Body of pancreas (tissue), 4 donors: ENCODE measurements around the gene APPBP2. TPM values are rescaled to one million over a fixed set of nuclear protein-coding genes. Genes with fewer than 3 reads are reported as not detected.

ENCODE experiments used
- ATAC-seq: fragments of 150-250 bp; one replicate; pipeline ENCODE4 v1.9.1; 2016
- DNase-seq, 4 donors: peaks; one replicate each; pipeline ENCODE4 v3.0.0-alpha.2; 2019
- H3K27ac ChIP-seq, 4 donors: fragments of 200-600 bp; sonication (generic); 1 replicate in 3 of 4; 2 replicates in 1 of 4; pipeline versions ENCODE4 v1.5.1 to v1.6.1; 2016 to 2019; ENCODE audit warnings: mild to moderate bottlenecking in 1 of 4, mixed read lengths in 1 of 4, moderate library complexity in 1 of 4
- H3K27me3 ChIP-seq, 2 donors: fragments of 200-600 bp; sonication (generic); one replicate each; pipeline ENCODE4 v1.6.0; 2016; ENCODE audit warnings: mild to moderate bottlenecking in 1 of 2
- H3K36me3 ChIP-seq, 2 donors: fragments of 200-600 bp; sonication (generic); replicated peaks in 1 of 2; 2 replicates each; pipeline ENCODE4 v1.5.1; 2016; ENCODE audit warnings: low read depth in 2 of 2; ENCODE audit not compliant: insufficient read depth in 1 of 2
- H3K4me1 ChIP-seq: fragments of 200-600 bp; sonication (generic); one replicate; pipeline ENCODE4 v1.6.0; 2016
- H3K4me3 ChIP-seq, 2 donors: fragments of 200-600 bp; sonication (generic); 1 replicate in 1 of 2; 2 replicates in 1 of 2; pipeline ENCODE4 v1.5.1; 2016 to 2019
- H3K9me3 ChIP-seq, 3 donors: fragments of 200-600 bp; sonication (generic); 1 replicate in 2 of 3; 2 replicates in 1 of 3; pipeline ENCODE4 v1.5.1; 2016
- POLR2A ChIP-seq, 3 donors: fragments of 450-650 bp; IDR thresholded peaks; one replicate each; pipeline ENCODE4 v1.6.1; 2016; ENCODE audit warnings: antibody characterized with exemption in 3 of 3, mild to moderate bottlenecking in 2 of 3
- WGBS, 2 donors: methylation state at CpG; one replicate each; pipeline ENCODE4 v1.1.5; 2017; 5-methylcytosine and 5-hydroxymethylcytosine counted together
- intact Hi-C: fragments of 100-400 bp; cut with DNase I; formaldehyde crosslinking; loops from one replicate; pipeline ENCODE4 v1.15.1; 2023
- total RNA-seq, 2 donors: library from RNA; depleted of rRNA; stranded (reverse); fragments of >200 nt; gene quantifications; one replicate each; pipeline ENCODE4 v1.1.0, GENCODE V29; 2016
- TF ChIP-seq, protein P1 (sequence below), 7 experiments: fragments of 450-650 bp in 4 of 7; fragments of 200-600 bp in 3 of 7; sonication (generic) in 3 of 7; IDR thresholded peaks; one replicate each; pipeline ENCODE4 v1.5.1; 2016 to 2019; ENCODE audit warnings: antibody characterized with exemption in 7 of 7

Gene APPBP2
- total RNA-seq, 2 donors from 2014 or later: 10.9 to 15.3 TPM

DNA sequence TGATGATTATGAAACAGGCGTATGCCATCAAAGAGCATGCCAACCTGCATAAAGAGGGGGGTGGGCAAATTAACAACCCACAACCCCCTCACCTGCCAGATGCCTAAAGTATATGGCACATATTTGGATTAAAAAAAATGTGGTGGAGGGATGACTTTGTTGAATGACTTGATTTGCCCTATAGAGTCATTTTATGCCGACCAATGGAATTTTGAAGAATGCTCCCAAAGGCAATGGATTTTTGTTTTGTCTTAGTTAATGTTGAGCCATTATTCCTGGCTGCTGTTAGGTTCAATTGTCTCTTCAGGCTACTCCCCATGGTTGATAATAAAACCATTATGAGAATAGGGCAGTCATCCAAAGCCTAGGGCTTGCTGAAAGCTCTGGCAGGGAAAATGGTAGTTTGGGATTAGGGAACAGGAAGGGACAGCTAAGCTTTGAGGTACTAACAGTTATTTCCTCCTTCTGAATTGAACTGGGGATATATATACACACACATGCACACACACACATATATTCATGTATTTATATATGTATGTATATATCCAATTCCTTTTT lies 109.6 kb downstream of the APPBP2 start:
- WGBS, 2 donors: 73 to 83% methylated on average over 2 of the region's 2 CpGs
- Histone ChIP-seq H3K27me3 (no peaks in the 10 kb centered on the region), H3K27ac (no peak overlapping the region), H3K4me3 (no peak overlapping the region), H3K9me3 (no peaks in the 10 kb centered on the region), H3K36me3 (no peaks in the 10 kb centered on the region), H3K4me1 (peaks cover 7% of the 10 kb centered on the region)
- ATAC-seq (no peak), DNase-seq (no peak)
- intact Hi-C loops: no loop called here
- TF ChIP-seq, protein P1, sequence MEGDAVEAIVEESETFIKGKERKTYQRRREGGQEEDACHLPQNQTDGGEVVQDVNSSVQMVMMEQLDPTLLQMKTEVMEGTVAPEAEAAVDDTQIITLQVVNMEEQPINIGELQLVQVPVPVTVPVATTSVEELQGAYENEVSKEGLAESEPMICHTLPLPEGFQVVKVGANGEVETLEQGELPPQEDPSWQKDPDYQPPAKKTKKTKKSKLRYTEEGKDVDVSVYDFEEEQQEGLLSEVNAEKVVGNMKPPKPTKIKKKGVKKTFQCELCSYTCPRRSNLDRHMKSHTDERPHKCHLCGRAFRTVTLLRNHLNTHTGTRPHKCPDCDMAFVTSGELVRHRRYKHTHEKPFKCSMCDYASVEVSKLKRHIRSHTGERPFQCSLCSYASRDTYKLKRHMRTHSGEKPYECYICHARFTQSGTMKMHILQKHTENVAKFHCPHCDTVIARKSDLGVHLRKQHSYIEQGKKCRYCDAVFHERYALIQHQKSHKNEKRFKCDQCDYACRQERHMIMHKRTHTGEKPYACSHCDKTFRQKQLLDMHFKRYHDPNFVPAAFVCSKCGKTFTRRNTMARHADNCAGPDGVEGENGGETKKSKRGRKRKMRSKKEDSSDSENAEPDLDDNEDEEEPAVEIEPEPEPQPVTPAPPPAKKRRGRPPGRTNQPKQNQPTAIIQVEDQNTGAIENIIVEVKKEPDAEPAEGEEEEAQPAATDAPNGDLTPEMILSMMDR (IDR thresholded peaks at IDR 0.05): no peak
- TF ChIP-seq POLR2A (IDR thresholded peaks at IDR 0.05): no peak

DNA sequence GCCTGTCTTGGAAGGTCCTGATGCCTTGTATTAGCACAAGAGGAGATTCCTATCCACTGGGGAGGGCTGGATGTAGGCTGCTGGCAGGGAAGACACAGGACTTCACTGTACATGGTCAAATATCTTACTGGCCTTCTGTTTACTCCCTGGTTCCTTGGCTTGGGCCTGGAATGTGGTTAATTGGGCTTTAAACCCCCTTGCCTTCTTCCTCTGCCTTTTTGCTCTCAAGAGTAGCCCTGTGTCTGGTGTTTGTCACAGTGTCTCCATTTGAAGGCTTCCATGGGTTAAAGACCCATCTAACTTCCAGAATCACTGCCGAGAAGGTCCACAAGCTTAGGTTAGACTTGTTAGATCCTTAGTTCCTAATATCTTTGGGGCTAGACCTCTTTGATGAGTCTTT lies 110.9 kb downstream of the APPBP2 start:
- no peaks in the 10 kb centered on the region for H3K4me1 ChIP-seq
- ATAC-seq: no peak
- no peaks in the 10 kb centered on the region for H3K27me3 ChIP-seq
- no peak overlapping the region for H3K4me3 ChIP-seq
- 91 to 94% methylated on average over 1 of the region's 1 CpG for WGBS, 2 donors
- H3K27ac ChIP-seq: no peak overlapping the region
- TF ChIP-seq POLR2A (IDR thresholded peaks at IDR 0.05): no peak
- TF ChIP-seq, protein P1 (IDR thresholded peaks at IDR 0.05): no peak
- H3K9me3 ChIP-seq: no peaks in the 10 kb centered on the region
- no peaks in the 10 kb centered on the region for H3K36me3 ChIP-seq
- intact Hi-C loops: no loop called here
- no peak for DNase-seq

DNA sequence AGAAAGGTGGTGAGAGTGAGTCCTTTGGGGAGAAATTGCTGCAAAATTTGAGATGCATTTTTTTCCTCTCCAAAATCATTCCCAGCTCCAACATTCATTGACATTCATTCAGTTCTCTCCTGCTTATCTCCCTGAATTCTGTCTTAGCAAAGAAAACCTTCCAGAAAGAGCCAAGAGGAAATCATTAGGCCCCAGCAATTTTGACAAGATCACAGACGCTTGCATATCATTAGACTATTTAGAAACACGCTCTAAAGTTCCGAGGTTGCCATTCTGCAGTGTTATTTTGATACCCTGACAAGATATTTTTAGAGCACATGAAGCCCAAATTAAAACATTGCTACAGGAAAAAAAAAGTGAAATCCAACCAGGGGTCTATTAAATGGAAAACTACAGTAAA lies 113.3 kb downstream of the APPBP2 start:
- ATAC-seq (no peak), DNase-seq (no peak)
- H3K27me3 ChIP-seq: no peaks in the 10 kb centered on the region
- WGBS, 2 donors: 79 to 80% methylated on average over 3 of the region's 3 CpGs
- intact Hi-C loops: no loop called here
- H3K9me3 ChIP-seq: no peaks in the 10 kb centered on the region
- no peak overlapping the region for H3K4me3 ChIP-seq
- H3K27ac ChIP-seq: no peak overlapping the region
- TF ChIP-seq, protein P1 (IDR thresholded peaks at IDR 0.05): no peak
- no peak for TF ChIP-seq POLR2A (IDR thresholded peaks at IDR 0.05)
- H3K36me3 ChIP-seq: no peaks in the 10 kb centered on the region
- H3K4me1 ChIP-seq: no peaks in the 10 kb centered on the region

DNA sequence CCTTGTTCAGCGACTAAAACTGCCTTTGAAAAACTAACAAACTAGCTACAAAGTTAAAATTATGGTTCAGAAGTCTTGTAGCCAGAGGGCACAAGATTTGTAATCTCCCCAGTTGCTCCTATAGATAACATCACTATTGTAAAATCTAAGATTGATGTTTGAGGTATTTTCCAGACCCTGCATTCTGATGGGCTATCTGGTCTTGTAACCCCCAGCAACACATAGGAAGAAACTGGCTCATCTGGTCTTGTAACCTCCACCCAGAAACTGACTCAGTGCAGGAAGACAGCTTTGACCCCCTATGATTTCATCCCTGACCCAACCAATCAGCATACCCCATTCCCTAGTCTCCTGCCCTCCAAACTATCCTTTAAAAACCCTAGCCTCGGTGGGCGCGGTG lies 116.0 kb downstream of the APPBP2 start:
- intact Hi-C loops: no loop called here
- H3K9me3 ChIP-seq: no peaks in the 10 kb centered on the region
- TF ChIP-seq, protein P1 (IDR thresholded peaks at IDR 0.05): no peak
- no peak for TF ChIP-seq POLR2A (IDR thresholded peaks at IDR 0.05)
- H3K4me3 ChIP-seq: no peak overlapping the region
- no peaks in the 10 kb centered on the region for H3K36me3 ChIP-seq
- H3K4me1 ChIP-seq: no peaks in the 10 kb centered on the region
- DNase-seq: no peak
- ATAC-seq: no peak
- no peak overlapping the region for H3K27ac ChIP-seq
- WGBS, 2 donors: 93% methylated on average over 4 of the region's 4 CpGs
- H3K27me3 ChIP-seq: no peaks in the 10 kb centered on the region

DNA sequence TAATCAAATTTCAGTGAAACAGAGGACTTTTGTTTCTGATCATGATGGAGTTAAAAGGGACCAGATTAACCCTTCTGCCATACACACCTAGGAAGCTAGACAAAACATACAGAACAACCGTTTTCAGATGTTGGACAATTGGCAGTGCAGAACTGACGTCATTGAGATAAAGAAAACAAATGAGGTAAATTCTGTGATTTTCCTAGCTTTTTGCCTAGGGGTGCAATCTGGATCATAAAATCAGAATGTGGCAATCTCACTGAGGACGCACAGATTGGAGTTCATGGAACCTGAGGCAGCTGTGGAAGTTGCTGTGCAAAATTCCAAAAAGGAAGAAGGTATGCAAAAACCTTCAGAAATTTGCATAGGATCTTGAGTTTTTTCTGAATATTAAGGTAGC lies 119.2 kb downstream of the APPBP2 start:
- no peaks in the 10 kb centered on the region for H3K36me3 ChIP-seq
- 76 to 82% methylated on average over 3 of the region's 3 CpGs for WGBS, 2 donors
- no peaks in the 10 kb centered on the region for H3K9me3 ChIP-seq
- no peak overlapping the region for H3K27ac ChIP-seq
- H3K27me3 ChIP-seq: no peaks in the 10 kb centered on the region
- no peak for TF ChIP-seq POLR2A (IDR thresholded peaks at IDR 0.05)
- TF ChIP-seq, protein P1 (IDR thresholded peaks at IDR 0.05): no peak
- no peak overlapping the region for H3K4me3 ChIP-seq
- DNase-seq (no peak), ATAC-seq (no peak)
- intact Hi-C loops: no loop called here
- no peaks in the 10 kb centered on the region for H3K4me1 ChIP-seq
